NAMALWA (cell line): ENCODE data around the gene SRP9.
"Not testable (repeated sequence)": the region's sequence is repeated elsewhere in the genome, so short reads cannot be mapped to it uniquely, and the experiment has no call there.

ENCODE experiments used
- DNase-seq: peaks from one replicate; pipeline ENCODE4 v3.0.0-alpha.2; 2015; ENCODE audit warnings: low spot score

Gene SRP9

DNA sequence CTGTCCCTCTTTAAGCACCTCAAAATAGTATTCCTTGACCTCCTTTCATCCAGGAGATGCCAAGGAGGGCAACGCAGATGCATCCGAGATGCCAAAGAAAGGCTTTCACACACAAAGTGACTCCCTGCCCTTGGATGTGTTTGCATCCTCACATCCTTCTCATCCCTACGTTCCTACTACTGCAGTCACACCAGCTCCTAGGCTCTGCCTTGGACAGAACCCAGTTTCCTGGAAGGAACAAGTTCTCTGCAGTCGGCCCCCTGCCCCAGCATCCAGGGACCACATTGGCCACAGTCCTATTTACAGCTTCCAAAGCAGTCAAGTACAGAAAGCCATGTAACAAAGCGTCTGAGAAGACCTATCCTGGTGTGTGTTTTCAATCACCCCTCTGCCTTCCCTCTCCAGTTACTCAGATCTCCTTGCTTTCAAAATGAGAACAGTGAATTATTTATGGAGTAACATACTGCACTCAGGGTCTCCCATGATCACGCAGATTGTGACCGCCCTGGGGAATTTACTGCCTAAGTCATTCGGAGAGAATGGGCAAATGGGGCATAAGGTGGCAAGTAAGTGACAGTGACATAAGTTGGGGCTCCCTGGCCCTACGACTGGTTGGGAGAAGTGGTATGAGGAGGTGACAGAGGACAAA, 21.8 kb upstream of the SRP9 start:
- no peak for DNase-seq

DNA sequence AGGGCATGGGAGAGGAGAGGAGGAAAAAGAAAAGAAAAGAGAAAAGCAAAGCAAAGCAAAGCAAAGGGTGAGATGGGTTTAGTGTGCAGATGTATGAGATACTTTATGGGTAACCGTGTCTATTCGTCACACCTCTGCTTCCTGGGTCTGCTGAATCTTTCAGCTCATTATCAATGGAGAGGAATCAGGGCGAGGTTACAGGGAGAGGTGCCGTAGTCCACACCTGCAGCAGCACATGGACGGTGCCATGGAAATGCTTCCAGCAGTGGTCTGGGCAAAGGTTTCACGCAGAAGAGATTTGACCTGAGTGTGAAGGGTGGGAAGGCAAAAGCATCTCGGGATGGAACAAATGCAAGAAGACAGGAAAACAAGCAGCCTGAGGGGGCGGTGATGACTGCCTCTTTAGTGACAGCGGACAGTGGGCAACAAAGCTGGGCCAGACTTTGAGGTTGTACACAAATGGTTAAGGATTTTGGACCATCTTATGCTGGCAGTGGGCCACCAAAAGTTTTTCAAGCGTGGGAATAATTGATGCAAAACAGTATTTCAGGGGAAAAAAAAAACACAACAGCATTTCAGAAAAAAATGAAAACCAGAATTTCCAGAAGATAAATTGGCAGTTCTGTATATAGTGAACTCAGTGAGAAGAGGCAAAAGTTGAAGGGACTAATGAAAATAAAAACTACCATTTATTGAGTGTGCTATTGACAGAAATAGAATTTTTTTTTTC, 19.5 kb upstream of the SRP9 start:
- no peak for DNase-seq

DNA sequence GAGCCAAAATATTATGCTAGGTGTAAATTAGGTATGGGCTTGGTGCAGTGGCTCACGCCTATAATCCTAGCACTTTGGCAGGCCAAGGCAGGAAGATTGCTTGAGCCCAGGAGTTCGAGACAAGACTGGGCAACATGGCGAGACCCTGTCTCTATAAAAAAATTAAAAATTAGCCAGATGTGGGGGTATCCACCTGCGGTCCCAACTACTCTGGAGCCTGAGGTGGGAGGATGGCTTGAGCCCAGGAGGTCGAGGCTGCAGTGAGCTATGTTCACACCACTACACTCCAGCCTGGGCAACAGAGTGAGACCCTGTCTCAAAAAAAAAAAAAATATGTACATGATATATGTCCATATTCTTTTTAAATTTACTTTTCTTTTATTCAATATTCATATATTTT, 17.7 kb upstream of the SRP9 start:
- not testable (repeated sequence) for DNase-seq

DNA sequence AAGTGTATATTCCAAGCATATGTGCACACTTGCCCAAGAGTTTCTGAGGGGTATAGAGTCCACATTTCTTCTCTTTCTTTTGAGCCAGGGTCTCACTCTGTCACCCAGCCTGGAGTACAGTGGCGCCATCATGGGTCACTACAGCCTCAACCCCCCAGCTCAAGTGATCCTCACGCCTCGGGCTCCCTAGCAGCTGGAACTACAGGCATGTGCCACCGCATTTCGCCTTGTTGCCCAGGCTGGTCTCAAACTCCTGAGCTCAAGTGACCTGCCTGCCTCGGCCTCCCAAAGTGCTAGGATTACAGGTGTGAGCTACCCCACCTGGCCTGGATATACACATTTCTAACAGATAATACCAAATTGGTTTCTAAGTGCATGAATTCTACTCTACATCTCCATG, 17.1 kb upstream of the SRP9 start:
- no peak for DNase-seq

DNA sequence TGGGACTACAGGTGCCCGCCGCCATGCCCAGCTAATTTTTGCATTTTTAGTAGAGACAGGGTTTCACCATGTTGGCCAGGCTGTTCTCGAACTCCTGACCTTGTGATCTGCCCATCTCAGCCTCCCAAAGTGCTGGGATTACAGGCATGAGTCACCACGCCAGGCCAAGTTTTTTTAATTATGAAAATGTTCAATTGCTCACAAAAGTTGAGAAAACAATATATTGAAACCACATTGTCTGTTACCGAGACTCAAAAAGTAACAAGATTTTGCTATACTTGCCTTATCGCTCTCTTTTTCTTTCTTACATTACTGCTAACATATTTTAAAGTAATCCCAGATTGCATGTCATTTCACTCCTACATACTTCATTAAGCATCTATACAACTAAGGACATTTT, 16.2 kb upstream of the SRP9 start:
- DNase-seq: not testable (repeated sequence)

DNA sequence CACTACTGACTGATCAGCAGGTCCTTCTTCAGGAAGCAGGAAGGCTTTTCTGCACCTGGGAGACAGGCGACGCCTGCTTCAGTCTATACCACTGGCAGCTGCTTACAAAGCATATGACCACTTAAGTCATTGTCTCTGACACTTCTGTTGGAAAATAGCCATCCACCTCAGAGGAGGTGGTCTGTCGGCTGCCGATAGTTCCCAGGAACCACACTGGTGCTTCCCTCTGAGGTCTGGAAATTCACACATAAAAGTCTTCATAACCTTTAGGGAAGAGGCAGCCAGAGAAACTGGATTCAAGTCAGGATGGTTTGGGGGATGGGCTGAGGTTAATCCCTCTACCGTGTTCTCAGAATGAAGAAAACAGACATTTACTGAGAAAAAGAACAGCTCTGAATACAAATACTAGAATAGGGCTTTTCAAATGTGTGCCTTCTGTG, 15.6 kb upstream of the SRP9 start:
- no peak for DNase-seq

DNA sequence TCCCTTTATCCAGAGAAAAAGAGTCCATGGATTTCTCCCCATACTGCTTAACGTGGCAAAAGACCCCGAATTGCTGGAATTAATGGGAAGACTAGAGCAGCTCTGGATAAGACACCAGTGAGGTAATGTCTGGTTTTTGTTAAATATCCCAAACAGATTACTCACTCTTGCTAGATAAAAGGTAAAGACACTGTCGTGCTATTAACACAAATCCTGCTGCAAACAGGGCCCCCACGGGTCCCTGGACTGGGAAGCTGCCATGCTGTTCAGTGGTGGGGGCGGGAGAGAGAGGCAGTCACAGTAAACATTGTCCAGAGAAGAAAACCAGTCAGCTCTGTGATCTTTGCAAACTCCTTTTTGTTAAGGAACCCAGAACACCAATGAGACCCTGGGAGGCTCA, 15.2 kb upstream of the SRP9 start:
- no peak for DNase-seq

DNA sequence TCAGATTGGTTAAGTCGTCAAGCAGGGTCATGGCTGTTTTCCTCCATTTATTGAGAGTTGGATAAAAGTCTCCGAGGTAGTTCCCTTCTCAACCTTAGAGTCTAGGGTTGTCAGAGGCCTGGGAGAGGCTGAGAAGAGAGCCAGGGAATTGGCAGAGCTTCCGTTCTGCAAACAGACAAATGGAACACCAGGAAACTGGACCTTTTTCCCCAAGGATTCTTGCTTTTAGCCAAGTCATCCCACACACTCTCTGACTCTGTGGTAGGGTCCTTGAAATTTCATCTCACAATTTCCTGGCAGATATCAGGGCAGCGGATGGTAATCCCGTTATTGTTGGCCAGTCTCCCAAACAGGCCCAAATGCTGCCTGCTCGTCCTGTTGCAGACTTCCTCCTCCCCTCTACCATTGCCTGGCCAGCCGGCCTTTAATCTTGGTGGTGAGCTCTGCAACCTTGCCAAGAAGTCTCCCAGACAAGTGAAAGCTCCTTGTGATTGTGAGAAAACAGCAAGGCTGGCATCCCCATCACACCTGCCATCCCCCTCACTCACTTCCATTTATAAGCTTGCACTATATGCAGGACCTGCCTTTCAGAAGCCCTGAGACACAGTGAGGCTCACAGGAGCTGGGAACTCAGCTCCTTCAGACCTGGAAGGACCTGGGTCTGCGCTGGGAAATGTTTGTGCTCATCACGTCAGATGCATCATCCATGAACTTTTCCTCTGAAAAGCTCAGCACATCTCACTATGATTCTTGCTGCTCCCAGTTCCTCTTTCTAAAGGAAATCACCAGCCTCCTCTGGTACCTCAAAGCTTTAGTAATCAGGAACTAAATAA, 13.7 kb upstream of the SRP9 start:
- no peak for DNase-seq

DNA sequence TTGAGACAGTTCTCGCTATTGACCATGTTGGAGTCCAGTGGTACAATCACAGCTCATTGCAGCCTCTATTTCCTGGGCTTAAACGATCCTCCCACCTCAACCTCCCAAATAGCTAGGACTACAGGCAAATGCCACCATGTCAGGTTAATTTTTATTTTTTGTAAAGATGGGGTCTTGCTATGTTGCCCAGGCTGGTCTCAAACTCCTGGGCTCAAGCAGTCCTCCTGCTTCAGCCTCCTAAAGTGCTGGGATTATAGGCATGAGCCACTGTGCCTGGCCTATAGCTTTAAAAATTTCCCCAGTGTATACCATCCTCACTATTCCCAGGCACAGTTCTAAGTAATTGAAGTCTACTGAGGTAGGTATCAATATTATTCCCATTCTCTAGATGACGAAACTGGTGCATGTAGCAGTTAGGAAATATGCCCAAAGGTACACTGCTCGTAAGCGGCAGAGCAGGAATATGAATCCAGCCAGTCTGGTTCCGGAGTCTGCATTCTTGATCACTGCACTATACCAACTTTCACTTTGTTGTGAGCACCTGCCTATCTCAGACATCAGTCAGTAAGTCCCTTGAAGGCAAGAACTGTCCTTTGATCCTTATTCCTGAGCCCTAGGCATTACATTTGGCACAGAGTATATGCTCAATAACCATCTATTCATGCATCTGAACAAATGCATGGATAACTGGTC, 11.5 kb upstream of the SRP9 start:
- DNase-seq: no peak

DNA sequence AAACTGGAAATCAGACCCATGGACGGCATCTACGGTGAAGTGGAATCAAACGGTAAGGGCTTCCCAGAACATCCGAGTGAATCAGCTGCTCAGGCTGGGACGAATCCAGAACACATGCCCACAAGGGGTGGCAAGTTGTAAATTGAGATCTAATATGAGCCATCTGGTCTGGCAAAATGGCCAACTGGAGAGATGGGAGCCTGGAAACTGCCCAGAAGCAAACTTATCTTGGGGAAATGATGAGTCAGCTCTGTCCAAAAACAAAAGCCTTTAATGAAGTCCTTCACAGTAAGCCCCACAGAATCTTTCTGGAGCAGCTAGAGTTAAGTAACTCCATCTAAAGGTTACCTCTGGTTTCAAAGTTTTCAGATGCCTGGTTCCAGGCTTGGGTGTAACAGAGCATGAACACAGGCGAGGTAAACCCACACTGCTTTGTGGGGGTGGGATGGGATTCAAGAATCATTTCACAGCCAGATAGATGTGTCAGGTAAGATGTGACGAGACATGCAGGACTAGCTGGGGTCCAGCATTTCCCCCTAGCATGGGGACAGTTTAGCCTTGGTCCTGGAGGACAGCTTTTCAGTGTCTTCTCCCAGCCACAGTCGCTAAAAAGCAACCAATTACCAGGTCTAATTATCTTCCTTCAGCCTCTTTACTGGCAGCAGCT, 10.5 kb upstream of the SRP9 start:
- DNase-seq: peak; percentile 37

DNA sequence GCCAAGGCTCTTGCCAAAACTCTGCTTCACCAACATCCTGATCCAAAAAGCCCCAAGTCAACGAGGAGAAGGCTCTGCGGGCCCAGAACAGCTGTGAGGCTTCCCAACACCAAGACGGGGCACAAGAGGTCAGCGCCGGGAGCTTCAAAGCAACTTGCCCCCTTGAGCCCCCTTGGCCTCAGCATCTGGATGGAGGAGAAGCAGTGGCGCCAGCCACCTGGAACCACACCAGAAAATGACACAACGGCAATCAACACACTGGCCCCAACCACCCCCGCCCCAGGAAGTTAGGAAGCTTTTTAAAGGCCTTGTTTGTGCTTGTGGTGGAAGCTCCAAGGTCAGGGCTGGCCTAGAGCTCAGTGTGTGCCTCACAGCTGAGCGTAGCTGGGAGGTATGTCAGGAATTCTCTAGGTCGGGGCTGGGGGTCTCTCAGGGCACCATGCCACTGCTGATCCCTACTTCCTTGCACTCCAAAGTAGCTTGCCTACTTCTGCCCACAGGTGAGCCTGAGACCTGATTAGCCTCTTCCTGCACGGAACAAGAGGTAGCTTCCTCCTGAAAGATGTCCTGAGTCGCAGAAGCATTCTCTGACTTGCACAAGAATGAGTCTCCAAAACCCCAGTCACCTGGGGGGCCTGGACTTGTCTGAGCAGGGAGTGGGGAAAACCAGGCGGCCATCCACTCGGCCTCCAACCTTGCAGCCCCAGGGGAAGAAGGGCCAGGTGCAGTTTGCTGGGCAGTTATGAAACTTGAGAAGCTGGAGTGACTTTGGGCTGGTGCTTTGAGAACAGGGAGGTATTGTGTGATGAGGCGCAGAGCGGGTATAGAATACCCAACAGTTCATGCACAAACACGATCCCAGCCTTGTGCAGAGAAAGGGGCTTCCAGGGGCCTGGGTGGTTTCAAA, 9.7 kb upstream of the SRP9 start:
- peak; percentile 62 for DNase-seq

DNA sequence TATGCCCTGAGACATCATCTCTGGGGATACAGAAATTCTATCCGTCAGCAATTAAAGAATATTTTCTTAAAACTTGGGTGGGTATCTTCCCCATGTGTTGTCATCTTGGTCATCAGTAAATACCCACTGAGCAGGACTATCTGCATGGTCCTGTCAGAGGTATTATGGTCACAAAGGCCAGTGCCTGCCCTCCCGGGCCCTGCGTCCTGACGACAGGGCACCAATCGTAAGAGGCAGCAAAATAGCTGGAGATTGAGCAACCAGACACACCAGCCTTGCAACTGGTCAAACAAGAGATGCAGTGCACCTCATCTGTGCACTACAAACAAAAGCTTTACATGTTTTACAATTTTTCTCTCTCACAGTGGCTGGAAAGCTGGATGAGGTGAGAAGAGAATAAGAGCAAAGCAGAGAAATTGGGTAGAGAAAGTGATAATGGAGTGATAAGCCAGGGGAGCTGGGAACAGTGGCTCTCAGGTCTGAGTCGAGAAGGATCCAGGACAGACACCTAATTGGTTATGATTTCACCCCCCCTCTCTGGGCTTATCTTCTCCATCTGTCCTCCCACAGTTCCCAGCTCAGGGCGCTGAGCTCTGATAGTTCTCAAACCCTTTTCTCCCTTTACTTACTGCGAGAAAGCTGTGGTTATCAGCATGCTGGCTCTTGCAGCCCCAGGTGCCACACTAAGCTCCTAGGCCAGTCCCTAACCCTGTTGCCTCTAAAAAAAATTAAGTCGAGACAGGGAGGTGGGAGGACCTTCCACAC, 8.8 kb upstream of the SRP9 start:
- DNase-seq: no peak

DNA sequence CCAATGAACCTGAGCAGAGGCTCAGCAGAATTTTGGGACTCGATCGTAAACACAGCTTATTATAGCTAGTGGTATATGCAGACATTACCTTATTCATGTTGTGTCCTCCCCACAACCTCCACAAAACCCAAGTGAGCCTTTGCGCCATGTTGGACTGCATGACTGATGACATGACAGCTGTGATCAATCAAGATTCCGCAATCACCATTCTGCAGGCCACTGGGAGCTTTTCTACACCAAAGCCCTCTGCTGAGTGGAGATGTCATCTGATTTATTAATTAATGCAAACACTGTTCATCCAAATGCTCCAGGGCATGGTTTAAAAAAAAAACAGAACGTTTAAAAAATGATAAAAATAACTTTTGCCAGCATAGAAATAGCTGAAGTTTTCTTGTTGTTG, 7.9 kb upstream of the SRP9 start:
- DNase-seq: no peak

DNA sequence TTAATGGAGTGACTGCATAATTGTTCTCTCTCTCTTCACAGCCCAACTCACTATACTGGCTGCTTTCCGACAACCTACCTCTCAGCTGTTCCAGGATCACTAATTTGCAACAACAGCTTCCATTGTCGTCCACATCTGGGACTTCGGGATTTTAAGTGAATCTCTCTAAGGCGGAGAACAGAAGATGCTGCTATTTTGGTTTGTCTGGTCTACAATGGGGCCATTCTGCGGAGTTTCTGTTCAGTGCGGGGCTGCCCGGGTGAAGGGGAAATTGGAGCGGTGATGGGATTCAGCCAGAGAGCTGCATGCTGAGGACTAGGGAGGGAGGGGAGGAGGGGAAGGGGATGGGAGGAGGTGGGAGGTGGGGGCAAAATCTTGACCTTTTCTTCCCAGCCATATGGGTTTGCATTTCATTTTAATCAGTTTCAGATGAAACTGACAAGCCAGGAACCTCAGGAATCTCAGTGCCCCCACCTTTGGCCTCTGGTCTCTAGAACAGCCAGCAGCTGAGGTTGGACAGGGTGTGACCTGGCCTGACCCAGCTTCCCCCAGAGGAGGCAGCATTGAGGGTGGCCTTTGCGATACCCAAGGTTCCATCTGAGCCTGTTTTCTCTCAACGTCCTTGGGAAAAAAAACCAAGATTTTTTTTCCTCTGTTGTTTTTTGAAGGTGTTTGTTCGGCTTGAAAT, 6.9 kb upstream of the SRP9 start:
- no peak for DNase-seq

DNA sequence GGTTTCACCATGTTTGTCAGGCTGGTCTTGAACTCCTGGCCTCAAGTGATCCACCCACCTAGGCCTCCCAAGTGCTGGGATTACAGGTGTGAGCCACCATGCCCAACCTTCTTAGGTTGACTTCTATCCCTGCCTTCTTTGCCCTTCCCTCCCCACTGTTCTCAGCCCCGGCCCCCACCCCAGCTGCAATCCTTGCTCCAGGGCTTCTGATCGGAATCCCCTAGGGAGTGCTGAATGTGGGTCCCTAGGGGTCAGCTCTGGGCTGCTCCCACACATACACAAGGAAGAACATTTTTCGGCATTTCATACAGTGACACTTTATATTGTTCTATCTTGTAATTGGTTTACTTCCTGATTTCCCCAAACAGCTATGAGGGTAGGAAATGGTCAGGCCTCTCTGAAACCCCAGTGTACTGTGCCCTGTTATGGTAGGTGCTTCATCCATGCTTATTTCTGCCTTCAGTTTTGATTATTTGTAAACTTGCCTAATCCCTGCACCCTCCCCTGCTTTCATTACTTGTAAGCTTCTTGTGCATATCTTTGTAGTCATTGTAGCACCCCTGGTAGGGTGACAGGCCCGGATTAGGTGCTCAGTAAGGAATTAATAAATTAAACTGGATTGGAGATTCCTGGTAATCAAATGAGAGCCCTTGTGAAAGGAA, 5.8 kb upstream of the SRP9 start:
- DNase-seq: no peak

DNA sequence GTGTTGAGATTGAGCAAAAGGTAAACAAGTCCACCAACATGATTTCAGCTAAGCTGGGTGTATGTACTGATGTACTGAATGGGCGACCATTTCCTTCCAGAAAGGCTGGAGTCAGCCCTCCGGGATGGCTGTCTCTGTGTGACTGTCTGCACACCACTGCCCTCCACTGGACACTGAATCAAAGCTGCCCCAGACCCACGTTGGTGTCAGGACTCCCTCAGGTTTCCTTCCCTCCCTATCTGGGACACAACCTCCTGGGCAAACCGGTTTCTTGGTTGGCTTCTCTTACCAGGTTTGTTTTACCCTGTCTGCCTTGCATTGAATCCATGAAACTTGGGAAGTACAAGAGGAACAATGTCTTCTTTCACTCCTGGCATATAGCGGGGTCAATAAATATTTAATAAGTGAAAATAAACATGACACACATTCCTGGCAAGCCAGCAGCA, 5.3 kb upstream of the SRP9 start:
- peak; percentile 77 for DNase-seq

DNA sequence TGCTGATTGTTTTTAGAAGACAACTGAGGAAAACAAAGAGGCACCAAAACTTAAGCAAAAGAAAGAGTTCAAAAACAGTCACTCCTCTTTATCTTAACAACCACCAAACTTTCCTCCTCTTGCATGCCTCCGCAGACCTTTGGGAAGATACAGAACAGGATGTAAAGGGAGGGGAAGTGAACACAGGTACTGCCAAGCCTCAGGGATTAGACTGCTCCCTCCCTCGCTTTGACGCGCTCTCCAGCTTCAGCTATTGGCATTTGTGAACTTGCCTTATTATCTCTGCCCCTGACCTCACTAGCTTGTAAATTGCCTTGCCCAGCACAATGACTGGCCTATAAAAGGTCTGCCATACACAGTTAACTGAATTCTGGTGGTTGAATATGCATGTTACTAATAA, 4.8 kb upstream of the SRP9 start:
- no peak for DNase-seq

DNA sequence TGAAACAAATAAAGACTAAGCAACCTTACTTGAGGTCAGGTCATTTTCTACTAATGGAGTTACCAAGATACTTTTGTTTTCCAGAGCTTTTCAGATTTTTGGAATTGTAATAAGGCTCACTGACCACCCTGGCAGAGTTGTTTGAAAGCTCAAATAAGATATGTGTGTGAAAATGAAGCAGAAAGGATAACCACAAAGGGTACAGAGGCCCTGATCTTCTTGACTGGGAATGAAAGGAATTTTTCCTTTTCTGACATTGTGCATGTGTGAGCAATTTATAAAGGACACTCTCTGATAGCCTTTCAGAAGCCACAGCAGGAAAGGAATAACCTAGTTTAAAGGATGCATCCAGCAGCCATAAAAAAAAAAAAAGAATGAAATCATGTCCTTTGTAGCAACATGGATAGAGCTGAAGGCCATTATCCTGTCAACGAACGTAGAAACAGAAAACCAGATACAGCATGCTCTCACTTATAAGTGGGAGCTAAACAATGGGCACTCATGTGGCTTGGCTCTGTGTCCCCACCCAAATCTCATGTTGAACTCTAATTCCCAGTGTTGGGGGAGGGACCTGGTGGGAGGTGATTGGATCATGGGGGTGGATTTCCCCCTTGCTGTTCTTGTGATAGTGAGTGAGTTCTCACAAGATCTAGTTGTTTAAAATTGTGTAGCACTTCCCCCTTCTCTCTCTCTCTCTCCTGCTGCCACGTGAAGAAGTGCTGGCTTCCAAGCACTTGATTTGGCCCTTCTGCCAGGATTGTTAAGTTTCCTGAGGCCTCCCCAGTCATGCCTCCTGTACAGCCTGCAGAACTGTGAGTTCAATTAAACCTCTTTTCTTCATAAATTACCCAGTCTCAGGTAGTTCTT, 3.1 kb upstream of the SRP9 start:
- DNase-seq: no peak
